Activated naive CD4-positive, alpha-beta T cell treated with anti-CD3 and anti-CD28 coated beads for 36 hours (primary cell): Measurements from ENCODE around the gene BEAN1. TPM values are rescaled to one million over a fixed set of nuclear protein-coding genes. Genes with fewer than 3 reads are reported as not detected.
A peak's percentile ranks its signal among the peaks of the same experiment; 100 is the strongest.

Source experiments
- CTCF ChIA-PET: fragments of 350-600 bp; sonication (Branson Sonifier 250); formaldehyde crosslinking; loops from one replicate; lab custom pipeline; 2021; ENCODE audit warnings: antibody characterized with exemption; lab: Charles Lee
- DNase-seq: peaks from one replicate; pipeline ENCODE4 v3.0.0-alpha.2; 2020
- H3K27ac Mint-ChIP-seq: one replicate; pipeline ENCODE4 v1.8.0; 2021; ENCODE audit warnings: mild to moderate bottlenecking, mixed read lengths
- H3K27me3 Mint-ChIP-seq: one replicate; pipeline ENCODE4 v1.8.0; 2021; ENCODE audit warnings: low read depth, mixed read lengths
- H3K36me3 Mint-ChIP-seq: one replicate; pipeline ENCODE4 v1.8.0; 2021; ENCODE audit warnings: low read depth, mixed read lengths
- H3K4me1 Mint-ChIP-seq: one replicate; pipeline ENCODE4 v1.8.0; 2021; ENCODE audit warnings: low read depth, mixed read lengths
- H3K4me3 Mint-ChIP-seq: one replicate; pipeline ENCODE4 v1.8.0; 2021; ENCODE audit warnings: mild to moderate bottlenecking, moderate library complexity, mixed read lengths
- H3K9me3 Mint-ChIP-seq: one replicate; pipeline ENCODE4 v1.8.0; 2021; ENCODE audit warnings: mixed read lengths
- intact Hi-C: fragments of 100-400 bp; cut with micrococcal nuclease; formaldehyde crosslinking; loops from one replicate; pipeline ENCODE4 v1.15.1; 2023
- total RNA-seq, 2 experiments: library from RNA; stranded (reverse); gene quantifications; one replicate each; pipeline ENCODE4 v1.2.3, GENCODE V29; 2021

The BEAN1 gene, protein sequence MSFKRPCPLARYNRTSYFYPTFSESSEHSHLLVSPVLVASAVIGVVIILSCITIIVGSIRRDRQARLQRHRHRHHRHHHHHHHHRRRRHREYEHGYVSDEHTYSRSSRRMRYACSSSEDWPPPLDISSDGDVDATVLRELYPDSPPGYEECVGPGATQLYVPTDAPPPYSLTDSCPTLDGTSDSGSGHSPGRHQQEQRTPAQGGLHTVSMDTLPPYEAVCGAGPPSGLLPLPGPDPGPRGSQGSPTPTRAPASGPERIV
- not detected for total RNA-seq

DNA sequence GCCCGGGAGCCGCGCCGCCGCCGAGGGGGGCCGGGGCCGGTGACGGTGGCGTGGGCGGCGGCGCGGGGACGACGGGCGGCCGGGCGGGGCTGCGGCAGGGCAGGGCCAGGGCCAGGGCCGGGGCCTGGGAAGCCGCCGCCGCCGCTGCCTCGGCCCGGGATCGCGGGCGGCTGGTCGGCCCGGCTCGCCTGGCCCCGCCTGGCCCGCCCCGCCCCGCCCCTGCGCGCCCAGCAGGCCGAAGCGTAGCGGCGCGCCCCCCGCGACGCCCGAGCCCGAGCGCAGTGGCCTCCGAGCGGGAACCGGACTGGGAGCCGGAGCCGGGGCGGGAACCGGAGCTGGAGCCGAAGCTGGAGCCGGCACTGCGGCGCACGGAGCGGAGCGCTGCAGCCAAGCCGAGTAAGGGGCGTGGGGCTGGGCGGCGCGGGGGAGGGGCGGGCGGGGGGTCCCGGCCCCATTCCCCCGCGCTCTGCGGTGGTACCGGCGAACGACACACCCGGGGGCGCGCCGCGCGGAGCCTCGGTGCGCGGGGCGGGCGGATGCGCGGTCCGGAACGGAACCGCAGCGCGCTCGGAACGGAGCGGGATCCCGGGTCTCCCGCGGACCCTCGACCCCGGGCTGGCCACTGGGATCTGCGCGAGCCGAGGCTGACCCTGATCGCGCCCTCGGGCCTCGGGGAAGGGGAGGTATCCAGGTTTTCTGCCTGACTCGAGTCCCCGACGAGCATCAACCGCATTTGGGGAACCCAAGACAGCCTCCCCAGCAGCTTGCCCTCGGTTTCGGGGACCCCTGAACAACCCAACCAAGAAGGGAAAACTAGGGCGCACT lies at the start of gene BEAN1:
TSS of gene BEAN1 (plus strand) at position 260 of the 825 bp plus-strand sequence. CDS start 10,382 bp downstream, outside the sequence.
- intact Hi-C loops = no loop called here
- Mint-ChIP-seq H3K4me3 (peak within 1 kb of the TSS; percentile 35), H3K4me1 (peaks cover 4% of the 10 kb centered on the region), H3K36me3 (no peaks in the 10 kb centered on the region), H3K9me3 (no peaks in the 10 kb centered on the region), H3K27me3 (peaks cover 59% of the 10 kb centered on the region), H3K27ac (no peak within 1 kb of the TSS)
- CTCF ChIA-PET = no interaction called here
- DNase-seq = no peak

DNA sequence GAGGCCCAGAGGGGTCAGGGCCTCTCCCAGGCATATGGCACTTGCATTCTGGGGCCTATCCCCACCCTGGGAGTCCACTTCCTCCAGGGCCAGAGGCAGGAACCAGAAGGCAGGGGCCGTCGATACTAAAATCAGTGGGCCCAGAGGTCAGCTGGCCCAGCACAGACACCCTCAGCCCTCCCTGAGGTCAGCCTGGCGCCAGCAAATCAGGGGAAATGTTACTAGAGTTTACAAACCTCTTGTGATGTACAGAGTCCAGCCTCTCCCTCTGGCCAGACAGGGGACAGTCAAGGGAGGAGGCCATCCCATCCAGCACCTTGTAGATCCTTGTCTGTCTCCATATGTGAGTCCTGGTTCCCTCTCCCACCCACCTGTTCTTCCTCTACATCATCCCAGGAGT lies 49.8 kb upstream of the BEAN1 start:
- Mint-ChIP-seq H3K27ac (no peak overlapping the region), H3K4me1 (no peaks in the 10 kb centered on the region), H3K36me3 (no peaks in the 10 kb centered on the region), H3K9me3 (no peaks in the 10 kb centered on the region), H3K27me3 (no peaks in the 10 kb centered on the region), H3K4me3 (no peak overlapping the region)
- CTCF ChIA-PET = interaction anchor here (0.6 kb wide), 1 partner anchor 34 kb away, joined by 3 read pairs; no protein-coding TSS in a partner anchor
- intact Hi-C loops = no loop called here
- no peak for DNase-seq

DNA sequence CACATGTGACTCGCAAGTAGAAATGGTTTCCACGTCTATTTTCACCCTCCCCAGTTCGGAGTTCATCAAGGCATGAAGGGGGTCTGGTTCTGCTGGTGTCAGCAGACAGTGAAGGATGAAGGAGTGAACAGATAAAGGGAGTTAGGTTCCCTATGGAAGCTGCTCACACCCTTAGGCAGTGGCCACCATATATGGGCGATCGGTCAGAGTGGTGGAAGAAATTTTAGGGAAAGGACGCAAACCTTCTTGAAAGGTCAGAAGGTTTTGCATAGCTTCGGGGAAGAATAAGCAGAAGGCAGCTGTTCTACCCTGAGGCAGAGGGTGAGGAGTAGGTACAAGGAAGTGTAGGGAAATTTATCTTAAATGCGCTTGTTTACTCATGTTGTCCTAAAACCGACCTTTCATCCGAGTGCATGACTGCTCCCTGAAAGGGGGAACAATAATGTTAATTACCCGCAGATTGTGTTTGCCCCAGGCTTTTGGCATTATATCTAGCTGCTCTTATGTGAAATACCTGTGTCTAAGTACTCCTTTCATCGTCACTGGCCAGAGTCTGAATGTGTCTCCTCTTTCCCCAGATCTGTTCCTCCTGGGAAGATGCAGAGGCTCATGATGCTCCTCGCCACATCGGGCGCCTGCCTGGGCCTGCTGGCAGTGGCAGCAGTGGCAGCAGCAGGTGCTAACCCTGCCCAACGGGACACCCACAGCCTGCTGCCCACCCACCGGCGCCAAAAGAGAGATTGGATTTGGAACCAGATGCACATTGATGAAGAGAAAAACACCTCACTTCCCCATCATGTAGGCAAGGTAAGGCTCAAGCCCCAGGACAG lies 48.1 kb upstream of the BEAN1 start:
- no peaks in the 10 kb centered on the region for H3K4me1 Mint-ChIP-seq
- CTCF ChIA-PET = no interaction called here
- no peak overlapping the region for H3K27ac Mint-ChIP-seq
- no peak overlapping the region for H3K4me3 Mint-ChIP-seq
- no peak for DNase-seq
- H3K27me3 Mint-ChIP-seq = no peaks in the 10 kb centered on the region
- intact Hi-C loops = no loop called here
- no peaks in the 10 kb centered on the region for H3K9me3 Mint-ChIP-seq
- no peaks in the 10 kb centered on the region for H3K36me3 Mint-ChIP-seq

DNA sequence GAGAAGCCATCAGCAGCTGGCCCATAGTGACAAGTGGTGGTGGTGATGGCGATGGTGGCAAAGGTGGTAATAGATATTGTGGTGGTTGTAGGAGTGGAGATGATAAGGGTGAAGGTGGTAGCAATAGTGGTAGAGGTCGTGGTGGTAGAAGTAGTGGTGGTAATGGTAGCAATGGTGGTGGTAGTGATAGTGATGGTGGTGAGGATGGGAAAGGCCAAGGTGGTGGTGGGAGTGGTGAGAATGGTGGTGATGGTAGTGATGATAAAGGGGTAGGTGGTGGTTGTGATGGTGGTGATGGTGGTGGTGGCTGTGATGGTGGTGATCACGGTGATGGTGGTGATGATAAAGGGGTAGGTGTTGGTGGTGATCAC lies 47.5 kb upstream of the BEAN1 start:
- H3K9me3 Mint-ChIP-seq = no peaks in the 10 kb centered on the region
- no peak overlapping the region for H3K27ac Mint-ChIP-seq
- intact Hi-C loops = no loop called here
- DNase-seq = no peak
- no peaks in the 10 kb centered on the region for H3K36me3 Mint-ChIP-seq
- no peaks in the 10 kb centered on the region for H3K4me1 Mint-ChIP-seq
- no peaks in the 10 kb centered on the region for H3K27me3 Mint-ChIP-seq
- CTCF ChIA-PET = no interaction called here
- H3K4me3 Mint-ChIP-seq = no peak overlapping the region

DNA sequence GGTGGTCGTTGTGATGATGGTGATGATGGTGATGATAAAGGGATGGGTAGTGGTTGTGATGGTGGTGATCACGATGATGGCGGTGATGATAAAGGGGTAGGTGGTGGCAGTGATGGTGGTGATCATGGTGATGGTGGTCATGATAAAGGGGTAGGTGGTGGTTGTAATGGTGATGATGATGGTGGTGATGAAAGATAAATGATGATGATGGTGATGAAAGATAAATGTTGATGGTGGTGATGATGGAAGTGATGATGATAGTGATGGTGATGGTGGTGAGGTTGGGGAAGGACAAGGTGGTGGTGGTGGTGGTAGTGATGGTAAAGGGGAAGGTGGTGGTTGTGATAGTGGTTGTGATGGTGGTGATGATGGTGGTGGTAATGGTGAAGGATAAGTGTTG lies 46.7 kb upstream of the BEAN1 start:
- Mint-ChIP-seq H3K9me3 (no peaks in the 10 kb centered on the region), H3K4me3 (no peak overlapping the region), H3K4me1 (no peaks in the 10 kb centered on the region), H3K27me3 (no peaks in the 10 kb centered on the region), H3K27ac (no peak overlapping the region), H3K36me3 (no peaks in the 10 kb centered on the region)
- CTCF ChIA-PET = no interaction called here
- no peak for DNase-seq
- intact Hi-C loops = no loop called here

DNA sequence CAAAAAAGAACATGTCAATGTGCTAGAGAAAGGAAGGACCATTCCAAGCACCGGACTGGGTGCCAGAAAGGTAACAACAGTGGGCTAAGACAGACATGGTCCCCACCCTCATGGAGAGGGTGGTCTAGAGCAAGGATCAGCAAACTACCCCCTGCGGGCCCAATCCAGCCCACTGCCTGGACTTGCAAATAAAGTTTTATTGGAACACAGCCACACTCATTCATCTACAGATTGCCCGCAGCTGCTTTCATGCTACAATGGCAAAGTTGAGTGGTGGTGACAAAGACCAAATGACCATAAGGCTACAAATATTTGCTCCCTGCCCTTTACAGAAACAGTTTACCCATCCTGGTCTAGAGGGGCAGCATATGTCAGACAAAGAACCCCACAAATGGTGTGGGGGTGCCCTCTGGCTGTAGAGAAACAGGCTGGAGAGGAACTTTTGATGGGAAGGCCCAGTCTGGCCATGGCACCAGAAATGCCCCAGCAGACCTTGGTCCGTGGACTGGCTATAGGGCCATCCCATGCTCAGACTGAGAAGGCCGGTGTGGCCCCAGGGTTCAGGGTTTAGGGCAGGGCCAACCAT lies 45.4 kb upstream of the BEAN1 start:
- Mint-ChIP-seq H3K27ac (no peak overlapping the region), H3K9me3 (no peaks in the 10 kb centered on the region), H3K4me1 (no peaks in the 10 kb centered on the region), H3K36me3 (no peaks in the 10 kb centered on the region), H3K27me3 (no peaks in the 10 kb centered on the region), H3K4me3 (no peak overlapping the region)
- DNase-seq = no peak
- intact Hi-C loops = no loop called here
- CTCF ChIA-PET = no interaction called here

DNA sequence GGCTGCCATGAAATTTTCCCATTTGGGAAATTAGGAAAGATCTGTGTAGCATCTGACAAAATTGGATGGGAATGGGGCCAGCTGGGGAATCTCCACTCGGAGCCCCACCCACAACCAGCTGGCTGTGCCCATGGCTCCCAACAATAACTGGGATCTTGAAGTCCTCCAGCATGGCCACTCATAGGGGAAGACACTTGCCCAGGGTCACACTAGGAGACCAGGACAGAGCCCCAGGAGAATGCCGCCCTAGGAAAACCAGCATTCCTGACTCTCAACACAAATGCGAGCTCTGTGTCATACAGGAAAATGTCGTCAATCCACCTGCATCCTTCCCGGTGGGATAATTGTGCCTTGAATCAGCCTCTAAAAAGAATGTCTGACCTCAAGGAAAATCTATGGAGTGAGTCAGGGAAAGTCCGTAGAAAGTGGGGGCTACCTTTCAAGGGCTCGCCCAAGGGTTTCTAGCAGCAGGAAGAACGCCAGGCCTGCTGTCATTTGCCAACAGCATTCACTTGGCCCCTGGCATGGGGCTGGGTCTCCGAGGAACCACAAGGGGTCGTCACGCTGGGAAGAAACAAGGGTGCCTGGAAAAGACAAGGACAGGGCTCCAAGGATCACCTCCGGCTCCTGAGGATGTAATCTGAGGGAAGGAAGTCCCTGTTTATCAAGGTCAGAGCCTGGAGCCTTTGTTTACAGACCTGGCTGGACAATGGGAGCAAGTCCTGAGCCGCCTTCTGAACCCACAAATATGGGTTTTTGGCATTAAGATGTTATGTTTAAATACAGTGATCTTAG lies 44.7 kb upstream of the BEAN1 start:
- no peak overlapping the region for H3K4me3 Mint-ChIP-seq
- no peak overlapping the region for H3K27ac Mint-ChIP-seq
- no peak for DNase-seq
- H3K36me3 Mint-ChIP-seq = no peaks in the 10 kb centered on the region
- intact Hi-C loops = no loop called here
- no peaks in the 10 kb centered on the region for H3K9me3 Mint-ChIP-seq
- no peaks in the 10 kb centered on the region for H3K4me1 Mint-ChIP-seq
- CTCF ChIA-PET = no interaction called here
- no peaks in the 10 kb centered on the region for H3K27me3 Mint-ChIP-seq

DNA sequence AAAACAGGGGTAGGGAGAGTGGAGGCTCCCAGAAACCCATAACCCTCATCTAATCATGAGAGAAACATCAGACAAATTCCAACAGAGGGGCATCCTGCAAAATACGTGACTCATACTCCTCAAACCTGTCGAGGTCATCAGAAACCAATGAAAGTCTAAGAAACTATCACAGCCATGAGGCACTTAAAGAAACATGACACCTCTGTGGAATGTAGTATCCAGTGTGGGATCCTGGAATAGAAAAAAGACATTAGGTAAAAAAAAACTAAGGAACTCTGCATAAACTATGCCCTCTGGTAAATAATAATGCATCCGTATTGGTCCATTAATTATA lies 44.2 kb upstream of the BEAN1 start:
- Mint-ChIP-seq H3K27ac (no peak overlapping the region), H3K4me3 (no peak overlapping the region)

DNA sequence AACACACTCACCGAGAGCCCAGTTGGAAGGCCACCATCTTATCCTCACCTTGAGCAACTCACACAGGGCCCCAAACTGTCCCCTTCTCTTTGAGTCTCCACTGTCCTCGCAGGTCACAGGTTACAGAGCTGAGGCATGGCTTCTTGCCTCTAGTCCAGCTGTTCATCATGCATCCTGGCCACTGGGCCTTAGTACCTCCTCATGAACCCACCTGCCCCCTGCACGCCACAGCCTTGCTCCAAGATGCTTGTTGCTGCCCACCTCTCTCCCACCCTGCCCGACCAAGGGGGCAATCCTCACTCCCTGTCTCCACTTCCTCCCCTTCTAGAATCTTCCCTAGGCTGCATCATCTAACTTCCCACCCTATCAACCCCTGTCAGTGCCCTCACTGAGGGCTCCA lies 43.5 kb upstream of the BEAN1 start:
- no peaks in the 10 kb centered on the region for H3K9me3 Mint-ChIP-seq
- no peak for DNase-seq
- CTCF ChIA-PET = no interaction called here
- H3K36me3 Mint-ChIP-seq = no peaks in the 10 kb centered on the region
- H3K4me3 Mint-ChIP-seq = no peak overlapping the region
- intact Hi-C loops = no loop called here
- H3K4me1 Mint-ChIP-seq = no peaks in the 10 kb centered on the region
- no peaks in the 10 kb centered on the region for H3K27me3 Mint-ChIP-seq
- no peak overlapping the region for H3K27ac Mint-ChIP-seq

More for the DNA sequence above, 44.2 kb upstream of the BEAN1 start:
- H3K27me3 Mint-ChIP-seq = no peaks in the 10 kb centered on the region
- no peaks in the 10 kb centered on the region for H3K36me3 Mint-ChIP-seq
- no peak for DNase-seq
- H3K4me1 Mint-ChIP-seq = no peaks in the 10 kb centered on the region
- CTCF ChIA-PET = no interaction called here
- H3K9me3 Mint-ChIP-seq = no peaks in the 10 kb centered on the region
- intact Hi-C loops = no loop called here

DNA sequence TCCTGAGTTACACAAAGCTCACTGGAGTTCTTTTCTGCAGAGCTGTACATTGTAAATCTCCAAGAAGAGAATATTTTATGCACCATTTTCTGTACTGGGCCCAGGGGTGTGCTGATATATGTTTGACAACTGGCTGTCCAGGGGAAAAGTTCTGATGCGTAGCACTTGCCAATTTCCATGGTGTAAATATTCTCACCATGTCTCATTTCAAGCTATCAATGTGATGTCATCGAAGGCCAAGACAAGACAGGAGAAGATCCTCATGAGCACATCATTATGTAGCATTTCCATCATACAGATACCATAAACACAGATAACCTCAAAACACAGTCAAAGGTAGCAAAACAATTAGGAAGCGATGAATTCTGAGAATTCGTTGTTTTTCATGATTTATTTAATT lies 41.7 kb upstream of the BEAN1 start:
- DNase-seq = no peak
- Mint-ChIP-seq H3K27me3 (no peaks in the 10 kb centered on the region), H3K27ac (no peak overlapping the region), H3K9me3 (no peaks in the 10 kb centered on the region), H3K4me3 (no peak overlapping the region), H3K4me1 (no peaks in the 10 kb centered on the region), H3K36me3 (no peaks in the 10 kb centered on the region)
- CTCF ChIA-PET = interaction anchor here (1.3 kb wide), 1 partner anchor 27 kb away, joined by 3 read pairs; no protein-coding TSS in a partner anchor
- intact Hi-C loops = no loop called here

DNA sequence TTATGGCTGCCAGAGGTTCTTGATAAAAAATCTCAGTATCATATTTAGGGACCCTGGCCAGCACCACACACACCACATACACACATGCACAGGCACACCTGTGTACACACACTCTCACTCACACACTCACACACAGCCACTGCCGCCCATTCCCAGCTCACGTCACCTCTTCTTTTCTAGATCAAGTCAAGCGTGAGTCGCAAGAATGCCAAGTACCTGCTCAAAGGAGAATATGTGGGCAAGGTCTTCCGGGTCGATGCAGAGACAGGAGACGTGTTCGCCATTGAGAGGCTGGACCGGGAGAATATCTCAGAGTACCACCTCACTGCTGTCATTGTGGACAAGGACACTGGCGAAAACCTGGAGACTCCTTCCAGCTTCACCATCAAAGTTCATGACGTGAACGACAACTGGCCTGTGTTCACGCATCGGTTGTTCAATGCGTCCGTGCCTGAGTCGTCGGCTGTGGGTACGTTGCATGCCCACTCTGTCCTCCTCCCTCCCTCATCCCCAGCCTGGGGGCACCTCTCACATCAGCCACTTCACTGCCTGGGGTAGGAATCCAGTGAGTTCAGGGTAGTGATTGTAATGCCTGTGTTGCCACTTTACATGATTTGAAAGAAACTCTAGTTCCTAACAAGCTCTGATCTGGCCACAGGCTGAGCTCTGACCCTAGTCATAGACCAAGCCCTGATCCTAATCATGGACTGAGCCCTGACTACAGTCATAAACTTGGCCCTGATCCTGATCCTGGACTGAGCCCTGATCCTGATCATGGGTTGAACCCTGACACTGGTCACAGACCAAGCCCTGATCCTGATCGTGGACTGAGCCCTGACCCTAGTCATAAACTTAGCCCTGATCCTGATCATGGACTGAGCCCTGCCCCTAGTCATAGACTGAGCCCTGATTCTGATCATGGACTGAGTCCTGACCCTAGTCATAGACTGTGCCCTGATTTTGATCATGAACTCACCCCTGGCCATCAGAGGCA lies 40.2 kb upstream of the BEAN1 start:
- H3K27ac Mint-ChIP-seq = no peak overlapping the region
- no peaks in the 10 kb centered on the region for H3K36me3 Mint-ChIP-seq
- H3K4me3 Mint-ChIP-seq = no peak overlapping the region
- no peak for DNase-seq
- no peaks in the 10 kb centered on the region for H3K4me1 Mint-ChIP-seq
- H3K27me3 Mint-ChIP-seq = no peaks in the 10 kb centered on the region
- CTCF ChIA-PET = no interaction called here
- intact Hi-C loops = no loop called here
- H3K9me3 Mint-ChIP-seq = no peaks in the 10 kb centered on the region
